ENCODE results near the gene CCDC146.
"Not testable (repeated sequence)": the region's sequence is repeated elsewhere in the genome, so short reads cannot be mapped to it uniquely, and the experiment has no call there.

The CCDC146 gene

GRCh38 chr7:77199013-77199966, 76.9 kb downstream of the CCDC146 start, which contains the start of gene FGL2:
TSS of gene FGL2 (minus strand) at chr7:77199819. CDS start at chr7:77199793, 26 bp downstream.
- Histone ChIP-seq H3K4me1 (ENCODE audit: control insufficient read depth in 1 of 2, insufficient read depth in 2 of 2, low read length in 2 of 2) (peaks cover 33 to 46% of the 10 kb centered on the region in 2 donors), H3K27me3 (ENCODE audit: control insufficient read depth in 1 of 2, insufficient read depth in 2 of 2, low read length in 2 of 2) (no peaks in the 10 kb centered on the region), H3K9me3 (ENCODE audit: control insufficient read depth in 1 of 2, low read length in 2 of 2) (no peaks in the 10 kb centered on the region), H3K9ac (ENCODE audit: low read depth in 1 of 2, low read length in 2 of 2) (peak within 1 kb of the TSS; percentile 63 to 76), H3K36me3 (ENCODE audit: control insufficient read depth in 1 of 2, insufficient read depth in 2 of 2, low read length in 2 of 2) (no peaks in the 10 kb centered on the region), H3K4me3 (ENCODE audit: low read depth in 1 of 2, low read length in 2 of 2) (peak within 1 kb of the TSS; percentile 74 to 78), H3K27ac (ENCODE audit: low read depth, low read length) (peak within 1 kb of the TSS; percentile 26)

- Histone ChIP-seq H3K9ac (ENCODE audit: low read depth in 1 of 2, low read length in 2 of 2) (no peak overlapping the region), H3K27me3 (ENCODE audit: control insufficient read depth in 1 of 2, insufficient read depth in 2 of 2, low read length in 2 of 2) (no peaks in the 10 kb centered on the region), H3K27ac (ENCODE audit: low read depth, low read length) (no peak overlapping the region), H3K4me1 (ENCODE audit: control insufficient read depth in 1 of 2, insufficient read depth in 2 of 2, low read length in 2 of 2) (peaks cover 33 to 46% of the 10 kb centered on the region in 2 donors), H3K9me3 (ENCODE audit: control insufficient read depth in 1 of 2, low read length in 2 of 2) (no peaks in the 10 kb centered on the region), H3K4me3 (ENCODE audit: low read depth in 1 of 2, low read length in 2 of 2) (peak overlapping the region in 1 of 2 donors; percentile 78), H3K36me3 (ENCODE audit: control insufficient read depth in 1 of 2, insufficient read depth in 2 of 2, low read length in 2 of 2) (no peaks in the 10 kb centered on the region)
Observed at GRCh38 chr7:77200542-77200941, 78.1 kb downstream of the CCDC146 start.

GRCh38 chr7:77202481-77202976, 80.1 kb downstream of the CCDC146 start:
- H3K9me3 ChIP-seq (ENCODE audit: control insufficient read depth in 1 of 2, low read length in 2 of 2): no peaks in the 10 kb centered on the region
- H3K4me1 ChIP-seq (ENCODE audit: control insufficient read depth in 1 of 2, insufficient read depth in 2 of 2, low read length in 2 of 2): peaks cover 25 to 36% of the 10 kb centered on the region in 2 donors
- H3K27me3 ChIP-seq (ENCODE audit: control insufficient read depth in 1 of 2, insufficient read depth in 2 of 2, low read length in 2 of 2): no peaks in the 10 kb centered on the region
- no peaks in the 10 kb centered on the region for H3K36me3 ChIP-seq (ENCODE audit: control insufficient read depth in 1 of 2, insufficient read depth in 2 of 2, low read length in 2 of 2)
- H3K9ac ChIP-seq (ENCODE audit: low read depth in 1 of 2, low read length in 2 of 2): peak overlapping the region in 1 of 2 donors; percentile 4
- peak overlapping the region in 1 of 2 donors; percentile 6 for H3K4me3 ChIP-seq (ENCODE audit: low read depth in 1 of 2, low read length in 2 of 2)
- H3K27ac ChIP-seq (ENCODE audit: low read depth, low read length): no peak overlapping the region

GRCh38 chr7:77205706-77206105, 83.3 kb downstream of the CCDC146 start:
- H3K27me3 ChIP-seq (ENCODE audit: control insufficient read depth in 1 of 2, insufficient read depth in 2 of 2, low read length in 2 of 2): no peaks in the 10 kb centered on the region
- no peak overlapping the region for H3K4me3 ChIP-seq (ENCODE audit: low read depth in 1 of 2, low read length in 2 of 2)
- peaks cover 11 to 16% of the 10 kb centered on the region in 2 donors for H3K4me1 ChIP-seq (ENCODE audit: control insufficient read depth in 1 of 2, insufficient read depth in 2 of 2, low read length in 2 of 2)
- no peak overlapping the region for H3K9ac ChIP-seq (ENCODE audit: low read depth in 1 of 2, low read length in 2 of 2)
- no peaks in the 10 kb centered on the region for H3K36me3 ChIP-seq (ENCODE audit: control insufficient read depth in 1 of 2, insufficient read depth in 2 of 2, low read length in 2 of 2)
- H3K27ac ChIP-seq (ENCODE audit: low read depth, low read length): no peak overlapping the region
- H3K9me3 ChIP-seq (ENCODE audit: control insufficient read depth in 1 of 2, low read length in 2 of 2): peaks cover 11 to 18% of the 10 kb centered on the region in 2 donors

GRCh38 chr7:77208416-77208815, 86.0 kb downstream of the CCDC146 start:
- Histone ChIP-seq H3K9me3 (ENCODE audit: control insufficient read depth in 1 of 2, low read length in 2 of 2) (peaks cover 11 to 18% of the 10 kb centered on the region in 2 donors), H3K36me3 (ENCODE audit: control insufficient read depth in 1 of 2, insufficient read depth in 2 of 2, low read length in 2 of 2) (no peaks in the 10 kb centered on the region), H3K4me1 (ENCODE audit: control insufficient read depth in 1 of 2, insufficient read depth in 2 of 2, low read length in 2 of 2) (peaks cover 0 to 3% of the 10 kb centered on the region in 2 donors), H3K9ac (ENCODE audit: low read depth in 1 of 2, low read length in 2 of 2) (no peak overlapping the region), H3K27ac (ENCODE audit: low read depth, low read length) (no peak overlapping the region), H3K27me3 (ENCODE audit: control insufficient read depth in 1 of 2, insufficient read depth in 2 of 2, low read length in 2 of 2) (no peaks in the 10 kb centered on the region), H3K4me3 (ENCODE audit: low read depth in 1 of 2, low read length in 2 of 2) (no peak overlapping the region)

- Histone ChIP-seq H3K27ac (ENCODE audit: low read depth, low read length) (no peak overlapping the region), H3K4me1 (ENCODE audit: control insufficient read depth in 1 of 2, insufficient read depth in 2 of 2, low read length in 2 of 2) (no peaks in the 10 kb centered on the region), H3K9ac (ENCODE audit: low read depth in 1 of 2, low read length in 2 of 2) (no peak overlapping the region), H3K9me3 (ENCODE audit: control insufficient read depth in 1 of 2, low read length in 2 of 2) (peaks cover 11 to 18% of the 10 kb centered on the region in 2 donors), H3K36me3 (ENCODE audit: control insufficient read depth in 1 of 2, insufficient read depth in 2 of 2, low read length in 2 of 2) (no peaks in the 10 kb centered on the region), H3K27me3 (ENCODE audit: control insufficient read depth in 1 of 2, insufficient read depth in 2 of 2, low read length in 2 of 2) (no peaks in the 10 kb centered on the region), H3K4me3 (ENCODE audit: low read depth in 1 of 2, low read length in 2 of 2) (no peak overlapping the region)
Observed at GRCh38 chr7:77209479-77210139, 87.2 kb downstream of the CCDC146 start.

- no peaks in the 10 kb centered on the region for H3K27me3 ChIP-seq (ENCODE audit: control insufficient read depth in 1 of 2, insufficient read depth in 2 of 2, low read length in 2 of 2)
- peaks cover 4 to 8% of the 10 kb centered on the region in 2 donors for H3K4me1 ChIP-seq (ENCODE audit: control insufficient read depth in 1 of 2, insufficient read depth in 2 of 2, low read length in 2 of 2)
- H3K9ac ChIP-seq (ENCODE audit: low read depth in 1 of 2, low read length in 2 of 2): no peak overlapping the region
- peaks cover 2 to 5% of the 10 kb centered on the region in 2 donors for H3K9me3 ChIP-seq (ENCODE audit: control insufficient read depth in 1 of 2, low read length in 2 of 2)
- H3K36me3 ChIP-seq (ENCODE audit: control insufficient read depth in 1 of 2, insufficient read depth in 2 of 2, low read length in 2 of 2): no peaks in the 10 kb centered on the region
- no peak overlapping the region for H3K4me3 ChIP-seq (ENCODE audit: low read depth in 1 of 2, low read length in 2 of 2)
- H3K27ac ChIP-seq (ENCODE audit: low read depth, low read length): no peak overlapping the region
Observed at GRCh38 chr7:77216181-77216845, 93.9 kb downstream of the CCDC146 start.

GRCh38 chr7:77217474-77218185, 95.2 kb downstream of the CCDC146 start:
- Histone ChIP-seq H3K27ac (ENCODE audit: low read depth, low read length) (no peak overlapping the region), H3K9me3 (ENCODE audit: control insufficient read depth in 1 of 2, low read length in 2 of 2) (peaks cover 2 to 5% of the 10 kb centered on the region in 2 donors), H3K27me3 (ENCODE audit: control insufficient read depth in 1 of 2, insufficient read depth in 2 of 2, low read length in 2 of 2) (no peaks in the 10 kb centered on the region), H3K36me3 (ENCODE audit: control insufficient read depth in 1 of 2, insufficient read depth in 2 of 2, low read length in 2 of 2) (no peaks in the 10 kb centered on the region), H3K9ac (ENCODE audit: low read depth in 1 of 2, low read length in 2 of 2) (no peak overlapping the region), H3K4me3 (ENCODE audit: low read depth in 1 of 2, low read length in 2 of 2) (no peak overlapping the region), H3K4me1 (ENCODE audit: control insufficient read depth in 1 of 2, insufficient read depth in 2 of 2, low read length in 2 of 2) (peaks cover 4 to 9% of the 10 kb centered on the region in 2 donors)

- not testable (repeated sequence) for H3K9me3 ChIP-seq (ENCODE audit: control insufficient read depth in 1 of 2, low read length in 2 of 2); H3K27me3 ChIP-seq (ENCODE audit: control insufficient read depth in 1 of 2, insufficient read depth in 2 of 2, low read length in 2 of 2); H3K9ac ChIP-seq (ENCODE audit: low read depth in 1 of 2, low read length in 2 of 2); H3K4me3 ChIP-seq (ENCODE audit: low read depth in 1 of 2, low read length in 2 of 2); H3K27ac ChIP-seq (ENCODE audit: low read depth, low read length); H3K36me3 ChIP-seq (ENCODE audit: control insufficient read depth in 1 of 2, insufficient read depth in 2 of 2, low read length in 2 of 2)
- peaks cover 4 to 18% of the 10 kb centered on the region in 2 donors for H3K4me1 ChIP-seq (ENCODE audit: control insufficient read depth in 1 of 2, insufficient read depth in 2 of 2, low read length in 2 of 2)
Observed at GRCh38 chr7:77219701-77220331, 97.4 kb downstream of the CCDC146 start.

All from duodenal mucosa (tissue), 2 donors.